GM12878 (cell line): ENCODE data around the gene GCSAM.

ENCODE experiments used
- POLR2AphosphoS5 ChIP-seq: IDR thresholded peaks from 2 replicates; pipeline ENCODE4 v1.6.1; 2011; ENCODE audit warnings: mild to moderate bottlenecking, low read length, inconsistent platforms
- SP1 ChIP-seq: IDR thresholded peaks from one replicate; pipeline ENCODE4 v1.6.1; 2011; ENCODE audit warnings: low read depth, low read length
- SUPT20H ChIP-seq: IDR thresholded peaks from 2 replicates; pipeline ENCODE4 v1.6.1; 2011; ENCODE audit warnings: low read depth, mild to moderate bottlenecking, low read length, moderate library complexity, borderline replicate concordance; ENCODE audit not compliant: control insufficient read depth
- TF ChIP-seq, protein P1 (sequence below), 3 experiments: IDR thresholded peaks in 2 of 3; conservative IDR thresholded peaks in 1 of 3; 2 replicates each; pipeline ENCODE4 v1.5.1; 2011; ENCODE audit warnings: low read depth in 3 of 3, low read length in 3 of 3, mild to moderate bottlenecking in 3 of 3, control low read depth in 2 of 3, moderate library complexity in 2 of 3, inconsistent platforms in 1 of 3, mixed read lengths in 1 of 3; ENCODE audit not compliant: control insufficient read depth in 2 of 3, insufficient read depth in 1 of 3; ENCODE audit errors: extremely low read depth in 1 of 3

DNA sequence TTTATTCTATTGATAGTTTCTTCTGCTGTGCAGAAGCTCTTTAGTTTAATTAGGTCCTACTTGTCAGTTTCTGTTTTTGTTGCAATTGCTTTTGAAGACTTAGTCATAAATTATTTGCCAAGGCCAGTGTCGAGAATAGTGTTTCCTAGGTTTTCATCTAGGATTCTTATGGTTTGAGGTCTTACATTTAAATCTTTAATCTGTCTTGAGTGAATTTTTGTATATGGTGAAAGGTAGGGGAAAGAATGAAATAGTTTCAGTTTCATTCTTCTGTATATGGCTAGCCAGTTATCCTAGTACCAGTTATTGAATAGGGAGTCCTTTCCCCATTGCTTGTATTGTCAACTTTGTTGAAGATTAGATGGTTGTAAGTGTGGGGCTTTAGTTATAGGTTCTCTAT, 10.6 kb upstream of the GCSAM start:
- TF ChIP-seq POLR2AphosphoS5 (no peak), SP1 (no peak), SUPT20H (no peak)
- TF ChIP-seq, protein P1, sequence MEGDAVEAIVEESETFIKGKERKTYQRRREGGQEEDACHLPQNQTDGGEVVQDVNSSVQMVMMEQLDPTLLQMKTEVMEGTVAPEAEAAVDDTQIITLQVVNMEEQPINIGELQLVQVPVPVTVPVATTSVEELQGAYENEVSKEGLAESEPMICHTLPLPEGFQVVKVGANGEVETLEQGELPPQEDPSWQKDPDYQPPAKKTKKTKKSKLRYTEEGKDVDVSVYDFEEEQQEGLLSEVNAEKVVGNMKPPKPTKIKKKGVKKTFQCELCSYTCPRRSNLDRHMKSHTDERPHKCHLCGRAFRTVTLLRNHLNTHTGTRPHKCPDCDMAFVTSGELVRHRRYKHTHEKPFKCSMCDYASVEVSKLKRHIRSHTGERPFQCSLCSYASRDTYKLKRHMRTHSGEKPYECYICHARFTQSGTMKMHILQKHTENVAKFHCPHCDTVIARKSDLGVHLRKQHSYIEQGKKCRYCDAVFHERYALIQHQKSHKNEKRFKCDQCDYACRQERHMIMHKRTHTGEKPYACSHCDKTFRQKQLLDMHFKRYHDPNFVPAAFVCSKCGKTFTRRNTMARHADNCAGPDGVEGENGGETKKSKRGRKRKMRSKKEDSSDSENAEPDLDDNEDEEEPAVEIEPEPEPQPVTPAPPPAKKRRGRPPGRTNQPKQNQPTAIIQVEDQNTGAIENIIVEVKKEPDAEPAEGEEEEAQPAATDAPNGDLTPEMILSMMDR (IDR thresholded peaks at IDR 0.05 in 2 of 3, conservative IDR thresholded peaks at IDR 0.05 in 1 of 3; ENCODE audit: control insufficient read depth in 2 of 3, extremely low read depth in 1 of 3, insufficient read depth in 1 of 3, low read depth in 3 of 3, low read length in 3 of 3), result no peak
